Fibroblast of peridontal ligament (primary cell): ENCODE results near the gene SLC43A3.
A peak's percentile ranks its signal among the peaks of the same experiment; 100 is the strongest.
"Not testable (repeated sequence)": the region's sequence is repeated elsewhere in the genome, so short reads cannot be mapped to it uniquely, and the experiment has no call there.

ENCODE experiments used
- DNase-seq: peaks from one replicate; pipeline ENCODE4 v3.0.0-alpha.2; 2010; ENCODE audit errors: extremely low read depth

The SLC43A3 gene

GRCh38 chr11:57459164-57460021 lies 32.5 kb upstream of the SLC43A3 start:
- DNase-seq, result no peak

GRCh38 chr11:57458410-57459163 lies 31.7 kb upstream of the SLC43A3 start:
- peak; percentile 29 for DNase-seq

- DNase-seq, result no peak
These were observed 31.1 kb upstream of the SLC43A3 start for GRCh38 chr11:57458060-57458409.

DNA sequence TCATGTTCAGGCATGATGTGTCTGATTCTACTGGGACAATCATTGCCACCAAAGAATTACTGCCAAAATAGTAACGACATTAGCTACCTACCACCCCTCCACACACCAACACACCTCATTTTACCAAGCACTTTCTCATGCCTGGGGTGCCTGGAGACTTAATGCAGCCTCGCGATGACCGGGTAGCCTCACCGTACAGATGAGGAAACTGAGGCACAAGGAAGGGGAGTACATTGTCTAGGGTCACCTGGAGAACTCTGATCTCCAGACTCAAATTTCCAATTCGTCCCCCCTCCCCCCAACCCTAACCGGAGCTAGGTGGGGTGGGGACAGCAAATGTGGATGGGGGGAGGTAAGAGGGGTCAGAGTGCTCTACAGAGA lies 30.7 kb upstream of the SLC43A3 start:
- DNase-seq, result no peak

- peak; percentile 82 for DNase-seq
These were observed 30.2 kb upstream of the SLC43A3 start for GRCh38 chr11:57456960-57457642.

- no peak for DNase-seq
These were observed 26.7 kb upstream of the SLC43A3 start for GRCh38 chr11:57453543-57454177.

GRCh38 chr11:57446055-57446454 lies 19.1 kb upstream of the SLC43A3 start:
- DNase-seq, result no peak

DNA sequence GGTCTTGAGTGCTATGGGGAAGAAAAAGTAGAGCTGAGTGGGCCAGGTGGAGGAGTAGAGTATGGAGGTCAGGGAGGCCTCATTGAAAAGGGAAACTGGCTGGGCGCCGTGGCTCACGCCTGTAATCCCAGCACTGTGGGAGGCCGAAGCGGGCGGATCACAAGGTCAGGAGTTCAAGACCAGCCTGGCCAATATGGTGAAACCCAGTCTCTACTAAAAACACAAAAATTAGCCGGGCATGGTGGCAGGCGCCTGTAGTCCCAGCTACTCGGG lies 18.1 kb upstream of the SLC43A3 start:
- DNase-seq, result not testable (repeated sequence)

- no peak for DNase-seq
These were observed 17.6 kb upstream of the SLC43A3 start for GRCh38 chr11:57444362-57445121.

- DNase-seq, result no peak
These were observed 14.0 kb upstream of the SLC43A3 start for GRCh38 chr11:57440744-57441414.

DNA sequence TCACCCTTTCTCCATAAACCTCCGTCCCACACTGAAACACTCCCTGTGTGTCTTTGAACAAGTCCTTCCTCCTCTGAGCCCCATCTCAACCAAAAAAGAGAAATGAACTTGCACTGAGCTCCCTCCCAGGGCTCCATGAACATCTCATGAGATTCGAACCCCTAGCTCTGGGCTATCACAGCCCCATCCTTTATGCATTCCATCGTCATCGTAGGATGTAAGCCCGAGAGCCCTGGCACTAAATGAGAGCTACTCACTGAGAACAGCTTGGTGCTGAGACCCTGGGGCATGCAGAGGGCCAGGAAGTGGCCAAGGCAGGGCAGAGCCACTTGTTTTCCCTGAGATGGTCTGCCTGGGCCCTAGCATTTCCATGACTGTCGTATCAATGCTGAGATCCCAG lies 12.9 kb upstream of the SLC43A3 start:
- DNase-seq, result no peak

GRCh38 chr11:57438345-57439285 lies 11.7 kb upstream of the SLC43A3 start:
- DNase-seq, result no peak

DNA sequence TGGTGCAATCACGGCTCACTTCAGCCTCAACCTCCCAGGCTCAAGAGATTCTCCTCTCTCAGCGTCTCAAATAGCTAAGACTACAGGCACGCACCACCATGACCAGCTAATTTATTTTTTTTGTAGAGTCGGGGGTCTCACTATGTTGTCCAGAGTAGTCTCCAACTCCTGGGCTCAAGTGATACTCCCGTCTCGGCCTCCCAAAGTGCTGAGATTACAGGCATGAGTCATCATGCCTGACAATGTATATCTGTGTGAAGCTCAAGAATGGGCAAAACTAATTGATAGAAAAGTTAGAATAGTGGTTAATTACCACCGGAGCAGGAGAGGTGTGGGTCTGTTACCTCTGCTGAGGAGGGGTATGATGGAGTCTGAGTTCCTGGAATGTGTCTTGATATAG lies 9.1 kb upstream of the SLC43A3 start:
- DNase-seq, result no peak

- DNase-seq, result peak; percentile 98
These were observed 8.0 kb upstream of the SLC43A3 start for GRCh38 chr11:57434640-57435546.

GRCh38 chr11:57432714-57433163 lies 5.8 kb upstream of the SLC43A3 start:
- DNase-seq, result peak; percentile 81

DNA sequence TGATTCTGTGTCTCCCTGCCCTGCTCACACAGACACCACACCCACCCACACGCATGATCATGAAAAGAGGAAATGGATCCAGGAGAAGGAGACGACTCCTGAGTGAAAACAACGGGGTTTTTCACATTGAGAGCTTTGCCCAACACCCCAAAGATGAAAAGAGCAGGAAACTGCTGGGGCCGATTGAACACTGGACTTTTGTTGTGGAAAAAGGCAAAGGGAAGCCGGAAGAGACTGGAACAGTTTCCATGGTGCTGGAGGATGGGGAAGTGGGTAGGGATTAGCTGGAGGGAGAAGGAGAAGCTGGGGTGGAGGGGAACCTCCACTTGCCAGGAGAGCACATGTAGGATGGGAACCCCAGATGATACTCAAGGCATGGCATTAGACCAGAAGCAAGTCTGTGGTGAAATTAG lies 5.2 kb upstream of the SLC43A3 start:
- no peak for DNase-seq

GRCh38 chr11:57430952-57431351 lies 4.0 kb upstream of the SLC43A3 start:
- DNase-seq, result no peak

DNA sequence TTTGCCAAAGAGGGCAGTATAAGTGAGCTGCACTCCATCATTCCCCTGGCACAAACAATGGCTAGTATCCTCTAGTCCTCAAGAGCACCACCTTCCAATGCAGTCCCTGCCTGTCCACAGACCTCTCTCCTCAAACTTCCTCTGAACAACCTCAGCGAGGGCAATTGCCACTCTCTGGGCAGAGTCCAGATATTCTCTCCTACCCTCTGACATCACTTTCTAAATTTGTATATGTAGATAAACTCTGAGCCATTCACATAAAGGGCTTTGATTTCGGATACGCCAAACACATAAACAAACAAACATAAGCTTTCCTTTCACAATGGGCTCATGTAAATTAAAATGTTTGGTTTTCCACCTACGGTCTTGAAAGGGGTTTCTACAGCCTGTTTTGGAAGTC lies 3.0 kb upstream of the SLC43A3 start:
- no peak for DNase-seq

DNA sequence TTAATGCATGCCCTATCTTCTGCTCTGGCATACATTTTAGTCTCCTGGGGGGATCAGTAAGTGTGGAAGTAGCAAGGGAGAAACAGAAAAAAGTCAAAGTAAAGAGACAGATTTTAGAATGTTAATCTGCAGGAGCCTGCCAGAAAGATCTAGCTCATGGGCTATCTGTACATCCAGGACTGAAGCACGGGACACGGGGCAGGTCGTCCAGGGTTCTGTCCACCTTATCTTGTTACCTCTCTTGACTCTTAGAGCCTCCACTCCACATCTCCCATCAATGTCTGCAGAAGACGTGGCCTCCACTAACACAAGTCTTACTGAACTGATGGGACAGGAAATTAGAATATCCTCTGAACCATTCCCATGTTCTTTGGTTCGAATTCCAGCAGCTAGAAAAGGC lies 1.7 kb upstream of the SLC43A3 start:
- no peak for DNase-seq
